Anterior cingulate cortex (tissue), 58 donors: ENCODE measurements around the gene DHX32.

Experiments used
- DNase-seq, 58 donors: peaks; one replicate each; lab custom pipeline; 2025; lab: John Stamatoyannopoulos, UW

DHX32 gene

DNA sequence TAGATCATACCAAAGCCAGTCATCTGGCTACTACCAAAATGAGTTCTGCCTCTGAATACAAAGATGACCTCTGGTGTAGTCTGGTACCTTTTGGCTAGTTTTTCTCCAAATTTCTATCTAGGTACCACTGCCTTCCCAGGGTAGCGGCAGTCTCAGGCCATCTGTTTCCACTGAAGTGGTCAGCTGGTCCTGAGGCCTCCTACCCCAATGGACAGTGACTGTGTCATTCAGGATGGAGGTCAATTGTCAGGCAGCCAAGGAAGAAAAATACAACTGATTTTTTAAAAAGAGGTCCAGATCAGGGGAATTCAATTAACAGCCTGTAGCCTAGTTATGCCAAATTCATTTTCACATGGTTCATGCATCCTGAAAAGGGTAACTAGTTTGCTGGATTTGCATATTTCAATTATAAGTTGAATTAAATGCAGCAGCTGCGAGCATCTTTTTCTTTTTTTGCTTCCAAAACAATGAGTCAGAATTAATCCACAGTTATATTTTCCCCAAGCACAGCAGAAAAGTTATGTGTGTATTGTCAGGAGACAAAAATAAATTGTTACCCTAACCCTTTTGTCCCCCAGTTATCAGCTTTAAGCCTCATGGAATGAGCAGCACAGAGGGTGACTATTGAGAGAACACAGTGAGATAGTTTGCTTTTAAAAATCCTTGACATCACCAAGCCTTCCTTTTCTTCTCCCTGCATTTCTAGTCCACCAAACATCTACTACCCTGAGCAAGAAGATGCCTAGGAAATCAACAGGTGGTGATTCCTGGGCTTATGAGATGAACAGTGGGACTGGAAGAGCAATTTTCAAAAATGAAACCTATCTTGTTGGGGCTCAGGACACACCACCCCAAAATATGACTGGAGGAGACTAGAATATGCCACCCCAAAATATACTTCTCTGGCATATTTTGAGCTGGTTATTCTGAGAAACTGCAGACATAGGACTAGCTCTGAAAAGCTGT, 30.0 kb downstream of the DHX32 start:
- no peak for DNase-seq

DNA sequence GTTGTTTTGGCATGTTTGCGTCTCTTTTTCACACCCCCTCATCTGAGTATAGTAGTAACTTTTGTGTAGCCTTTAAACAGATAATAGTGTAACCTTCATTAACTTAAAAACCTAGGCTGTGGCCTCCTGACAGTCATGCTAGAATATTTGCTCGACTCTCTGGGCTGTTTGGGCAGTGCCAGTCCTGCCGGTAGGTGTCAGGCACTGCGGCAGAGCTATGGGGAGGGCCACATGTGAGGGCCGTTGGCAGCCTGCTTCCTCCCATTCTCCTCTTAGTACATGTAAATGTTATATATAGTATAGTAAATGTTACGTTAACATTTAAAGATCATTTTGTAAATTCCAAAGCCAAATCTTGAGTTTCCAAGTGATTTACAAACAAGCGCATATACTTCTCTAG, 31.6 kb downstream of the DHX32 start:
- no peak for DNase-seq

DNA sequence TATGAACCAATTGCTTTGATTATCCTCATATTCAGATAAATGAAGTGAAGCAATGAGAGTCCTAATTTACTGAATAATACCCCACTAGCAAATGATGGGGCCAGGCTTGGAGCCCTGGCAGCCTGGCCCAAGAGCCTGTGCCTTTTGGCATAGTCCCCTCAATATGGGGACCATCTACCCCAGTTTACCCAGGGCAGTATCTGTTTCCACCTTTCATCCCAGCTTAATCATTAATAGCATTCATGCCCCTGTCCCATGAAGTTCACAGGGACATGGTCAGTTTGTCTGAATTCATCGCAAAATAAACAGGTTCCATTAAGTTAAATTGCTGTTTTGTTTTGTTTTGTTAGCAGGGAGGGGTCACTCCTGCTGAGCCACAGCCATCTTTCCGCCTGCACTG, 32.2 kb downstream of the DHX32 start:
- no peak for DNase-seq

DNA sequence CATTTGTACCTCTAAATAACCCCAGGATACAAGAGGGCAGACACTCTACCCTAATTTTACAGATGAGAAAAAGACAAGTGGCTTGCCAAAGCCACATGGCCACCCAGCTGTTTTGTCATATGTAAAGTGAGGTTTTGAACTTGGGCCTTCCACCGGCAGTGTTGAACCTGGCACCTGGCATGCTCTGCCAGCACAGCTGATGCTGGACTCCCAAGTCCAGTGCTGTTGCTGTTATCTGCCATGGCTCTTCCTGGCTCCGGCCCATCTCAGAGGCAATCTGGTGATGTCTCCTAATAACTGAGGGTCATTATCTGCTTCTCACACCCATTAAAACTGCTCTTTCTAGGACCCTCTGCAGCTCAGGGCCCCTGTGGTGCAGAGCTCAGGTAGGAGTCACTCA, 32.7 kb downstream of the DHX32 start:
- no peak for DNase-seq

DNA sequence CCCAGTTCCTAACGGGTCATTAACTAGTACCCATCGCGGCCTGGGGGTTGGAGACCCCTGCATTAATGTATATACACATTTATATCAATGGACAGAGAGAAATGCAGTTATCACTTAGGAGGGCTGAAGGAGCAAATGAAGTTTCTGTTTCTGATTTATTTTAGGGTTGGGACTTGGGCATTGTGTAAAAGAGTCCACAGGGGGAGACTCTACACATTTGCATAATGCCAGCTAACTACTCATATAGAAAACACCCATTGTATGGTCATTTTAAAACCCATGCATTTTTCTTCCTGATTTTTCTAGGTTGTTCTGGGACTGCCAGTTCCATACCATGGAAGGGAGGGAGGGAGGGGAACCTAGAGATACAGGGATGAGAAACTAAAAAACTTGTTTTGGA, 34.2 kb downstream of the DHX32 start:
- no peak for DNase-seq

DNA sequence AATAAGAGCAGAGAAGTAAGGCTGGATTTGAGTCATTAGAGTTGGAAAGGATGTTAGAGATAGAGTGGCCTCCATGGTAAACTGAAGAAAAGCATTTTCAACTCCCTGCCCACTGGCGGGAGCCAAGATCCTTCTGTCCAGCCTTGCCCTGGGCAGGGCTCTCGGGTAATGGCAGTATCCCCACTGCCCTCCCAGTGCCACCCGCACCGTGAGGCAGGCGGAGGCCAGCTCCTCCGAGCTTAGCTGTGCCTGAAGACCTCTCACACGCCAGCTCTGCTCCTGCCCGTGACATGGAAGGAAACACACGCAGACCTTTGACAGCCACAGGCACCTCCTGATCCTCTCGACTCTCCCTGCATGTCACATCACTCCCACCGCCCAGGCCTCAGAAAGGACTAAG, 35.5 kb downstream of the DHX32 start:
- DNase-seq, result peak in 1 of 58 donors; percentile 8

DNA sequence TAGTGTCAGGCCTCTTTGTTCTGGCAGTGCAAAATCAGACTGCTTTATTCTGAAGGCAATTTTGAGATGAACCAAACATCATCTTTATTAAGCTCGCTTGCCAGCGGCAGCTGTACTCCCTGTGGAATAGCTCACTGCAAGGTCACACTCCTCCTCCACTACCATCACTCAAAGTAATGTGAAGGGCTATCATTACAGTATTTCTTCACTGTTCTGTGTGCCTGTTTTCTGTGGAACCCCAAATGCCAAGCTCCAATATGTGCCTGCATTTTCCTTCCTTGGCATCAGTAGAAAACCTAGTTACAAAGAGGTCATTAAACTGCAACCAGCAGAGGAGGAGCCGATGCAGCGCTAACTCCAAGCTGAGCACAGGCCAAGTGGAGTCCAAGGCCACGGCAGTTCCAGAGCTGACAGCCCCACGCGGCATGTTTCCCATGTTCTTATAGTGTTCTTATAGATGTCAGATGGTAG, 36.3 kb downstream of the DHX32 start:
- peak in 14 of 58 donors; percentile 4 to 42 (median 24) for DNase-seq

DNA sequence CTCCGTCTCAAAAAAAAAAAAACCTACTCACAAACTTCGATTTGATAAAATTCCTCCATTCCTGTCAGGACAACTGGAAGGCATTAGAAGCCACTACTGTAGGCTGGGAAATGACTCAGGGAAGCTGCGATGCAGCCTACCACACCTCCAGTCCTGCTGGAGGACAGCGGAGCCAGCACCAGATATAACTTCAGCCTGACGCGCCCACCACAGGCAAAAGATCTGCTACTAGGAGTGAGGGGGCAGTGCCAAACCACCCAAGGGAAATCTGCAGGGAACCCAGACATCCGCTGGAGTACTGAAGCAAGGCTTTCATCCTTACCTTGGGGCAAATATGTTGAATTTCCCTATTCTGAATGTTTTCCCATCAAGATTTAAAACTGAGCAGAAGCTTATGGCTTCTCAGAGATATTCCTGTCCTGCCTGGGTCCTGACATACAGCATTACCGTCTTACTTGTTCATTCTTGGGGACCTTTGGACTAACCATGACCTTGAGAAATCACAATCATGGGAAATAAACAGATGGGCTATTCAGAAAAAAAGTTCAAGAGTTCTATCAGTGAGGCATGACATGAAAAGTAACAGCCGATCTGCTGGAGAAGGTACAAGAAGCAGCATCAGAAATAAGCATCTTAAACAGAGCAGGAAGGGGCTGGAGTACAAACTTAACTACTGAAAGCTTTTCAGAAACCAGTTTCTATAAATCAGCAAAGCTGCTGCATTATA, 37.3 kb downstream of the DHX32 start:
- peak in 23 of 58 donors; percentile 12 to 63 (median 33) for DNase-seq

DNA sequence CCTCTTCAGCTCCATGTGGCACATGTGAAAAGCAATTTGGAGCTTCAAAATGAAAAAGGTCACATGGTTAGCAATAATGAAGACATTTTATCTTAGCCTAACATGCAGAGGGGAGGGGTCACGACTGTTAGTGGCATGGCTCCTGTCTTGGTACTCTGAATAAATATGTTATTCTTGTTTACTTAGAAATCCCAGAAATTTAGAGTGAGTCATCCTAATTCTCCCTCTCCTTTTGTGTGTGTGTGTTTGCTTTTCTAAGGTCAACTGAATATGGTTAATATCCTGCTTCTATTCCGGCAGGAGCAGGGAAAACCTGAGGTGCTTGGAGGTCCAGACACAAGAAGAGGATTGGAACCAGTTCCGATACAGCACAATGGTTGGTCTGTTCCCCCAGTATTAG, 40.1 kb downstream of the DHX32 start:
- no peak for DNase-seq

DNA sequence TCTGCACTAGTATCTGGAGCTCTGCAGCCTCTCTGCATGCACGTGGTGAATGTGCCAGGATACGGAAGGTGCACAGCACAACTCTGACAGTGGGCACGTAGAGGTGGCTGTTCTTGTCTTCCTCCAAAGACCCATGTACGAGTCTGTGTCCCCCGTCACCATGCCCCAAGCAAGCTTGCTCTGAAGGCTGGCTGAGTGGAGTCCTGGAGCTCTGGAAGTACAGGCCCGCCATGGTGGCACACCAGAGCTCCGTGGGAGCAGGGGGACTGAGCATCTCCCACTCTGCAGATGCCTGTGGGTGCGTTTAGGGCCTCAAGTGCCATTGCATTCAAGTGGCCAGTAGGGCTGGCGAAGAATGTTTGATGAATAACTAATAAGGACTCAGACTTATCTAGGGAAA, 40.7 kb downstream of the DHX32 start:
- DNase-seq, result no peak

DNA sequence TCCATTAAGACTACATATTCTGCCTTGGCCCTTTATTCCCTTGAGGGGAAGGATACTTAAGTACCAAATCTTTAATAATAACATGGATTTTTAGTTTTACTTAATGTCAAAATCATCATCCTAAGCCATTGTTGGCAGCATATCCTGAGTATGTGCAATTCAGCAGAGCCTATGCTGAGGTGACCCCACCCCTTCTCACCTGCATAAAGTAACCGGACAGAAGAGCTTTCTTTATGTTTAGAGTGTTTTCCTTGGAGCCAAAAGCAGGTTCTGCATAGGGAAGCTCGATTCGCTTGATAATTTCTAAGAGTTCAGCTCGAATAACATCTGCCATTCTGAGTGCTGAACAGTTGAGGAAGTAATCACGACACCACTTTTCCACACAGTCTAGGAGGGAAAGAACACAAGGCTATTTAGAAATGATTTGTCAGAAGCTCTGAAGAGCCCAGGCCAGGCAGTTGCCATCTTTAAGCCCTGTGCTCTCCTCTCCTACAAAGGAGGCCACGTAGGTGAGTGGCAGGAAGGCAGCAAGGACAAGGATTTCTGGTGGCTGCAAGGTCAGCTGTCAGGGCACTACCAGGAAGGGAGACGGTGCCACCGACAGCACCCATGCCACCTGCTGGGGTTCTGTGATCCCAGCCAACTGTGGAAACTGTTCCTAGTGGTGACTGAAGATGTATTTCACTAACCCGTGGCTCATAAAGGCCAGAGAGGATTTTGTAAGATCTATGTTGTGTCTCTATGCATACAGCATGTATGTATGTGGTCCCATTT, 42.1 kb downstream of the DHX32 start:
- DNase-seq, result no peak

DNA sequence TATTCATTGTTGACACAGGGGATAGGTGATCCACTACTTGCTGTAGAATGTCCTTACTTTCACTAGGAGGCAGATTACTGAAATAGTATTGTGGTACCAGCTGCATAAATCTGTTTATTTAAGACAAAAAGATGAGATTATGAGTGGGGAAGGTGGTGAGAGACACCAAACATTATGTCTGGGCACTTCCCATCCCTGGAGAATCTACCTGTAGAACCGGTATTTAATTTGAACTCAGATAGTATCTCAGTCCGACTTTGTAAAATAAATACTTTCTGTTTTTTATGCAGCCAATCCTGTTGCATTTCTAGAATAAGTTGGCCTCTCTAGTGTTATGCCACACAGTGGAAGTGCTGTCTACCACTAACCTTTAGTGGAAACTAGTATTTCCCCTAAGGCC, 44.3 kb downstream of the DHX32 start:
- no peak for DNase-seq

DNA sequence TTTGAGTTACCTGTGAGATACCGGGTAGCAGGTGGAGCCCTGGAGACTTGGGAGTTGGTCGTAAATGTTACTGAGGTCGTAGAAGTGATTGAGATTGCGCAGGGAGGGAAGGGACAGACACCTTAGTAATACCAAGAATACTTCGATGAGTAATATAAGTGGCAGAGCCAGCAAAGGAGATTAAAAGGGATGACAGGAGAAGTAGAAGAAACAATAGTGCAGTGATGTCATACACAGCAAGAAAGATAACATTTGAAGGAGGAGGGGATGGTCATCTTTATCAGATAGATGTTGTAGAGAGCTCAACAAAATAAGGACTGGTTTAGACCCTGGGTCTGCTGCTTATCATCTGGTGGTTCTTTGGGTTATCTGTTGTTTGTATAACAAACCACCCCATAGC, 52.8 kb downstream of the DHX32 start:
- DNase-seq, result no peak

DNA sequence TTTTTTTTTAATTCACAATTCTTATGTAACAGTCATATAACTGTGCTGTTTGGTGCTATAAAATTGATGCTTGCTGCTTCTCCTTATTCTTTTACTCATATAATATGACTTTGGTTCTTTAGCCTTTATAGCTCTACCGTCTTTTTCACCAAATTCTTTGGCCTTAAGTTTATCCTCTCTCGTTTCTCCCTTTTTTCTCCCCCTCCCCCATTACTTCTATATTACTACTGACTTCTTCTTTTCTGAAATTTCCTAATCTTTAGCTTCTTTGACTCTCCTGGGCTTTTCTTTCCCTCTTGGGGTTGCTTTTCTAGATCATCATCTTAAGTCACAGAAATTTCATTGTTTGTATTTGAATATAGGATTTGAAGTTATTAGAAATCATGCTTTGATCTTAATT, 54.0 kb downstream of the DHX32 start:
- DNase-seq, result no peak

DNA sequence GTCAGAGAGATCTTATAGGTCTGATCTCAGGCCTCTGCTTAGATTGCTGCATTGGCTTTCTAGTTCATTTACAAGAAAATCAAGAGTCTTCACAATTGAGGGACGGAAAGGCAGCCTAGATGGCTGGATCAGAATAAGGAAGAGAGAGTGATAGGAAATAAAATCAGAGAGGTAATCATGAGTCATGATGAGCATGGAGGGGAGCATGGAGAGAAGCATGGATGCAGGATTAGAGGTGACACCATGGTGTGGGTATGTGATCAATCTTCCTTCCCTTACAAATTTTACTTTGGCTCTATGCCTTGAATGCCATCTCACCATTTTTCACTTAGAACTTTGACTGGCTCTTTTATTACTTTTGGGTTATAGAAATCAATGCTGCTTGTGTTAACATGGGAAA, 56.4 kb downstream of the DHX32 start:
- DNase-seq, result no peak

DNA sequence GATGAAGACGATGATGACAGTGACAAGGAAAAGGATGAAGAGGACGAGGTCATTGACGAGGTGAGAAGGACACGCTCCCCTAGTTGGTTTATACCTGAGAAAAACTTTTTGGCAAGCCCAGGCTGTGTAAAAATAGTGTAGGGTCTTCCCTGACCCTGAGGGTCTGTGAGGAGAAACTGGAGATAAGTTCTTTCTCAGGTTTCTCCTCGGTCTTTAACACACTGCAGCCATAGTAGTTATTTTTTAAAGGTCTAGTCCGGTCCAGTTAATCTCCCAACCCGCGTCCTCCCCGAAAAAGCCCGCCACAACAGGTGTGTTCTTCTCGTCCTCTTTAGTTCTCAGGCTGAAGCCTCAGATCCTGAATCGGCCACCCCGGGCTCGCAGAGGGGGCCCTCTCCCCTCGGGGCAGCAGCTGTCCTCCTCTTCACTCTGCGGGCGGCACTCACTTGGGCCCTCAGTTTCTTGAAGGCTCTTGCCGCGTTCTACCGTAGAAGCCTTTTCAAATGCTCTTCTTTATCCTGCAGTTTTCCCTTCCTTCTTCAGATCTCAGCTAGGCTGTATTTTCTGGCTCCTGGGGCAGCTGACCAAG, 57.3 kb downstream of the DHX32 start:
- no peak for DNase-seq

DNA sequence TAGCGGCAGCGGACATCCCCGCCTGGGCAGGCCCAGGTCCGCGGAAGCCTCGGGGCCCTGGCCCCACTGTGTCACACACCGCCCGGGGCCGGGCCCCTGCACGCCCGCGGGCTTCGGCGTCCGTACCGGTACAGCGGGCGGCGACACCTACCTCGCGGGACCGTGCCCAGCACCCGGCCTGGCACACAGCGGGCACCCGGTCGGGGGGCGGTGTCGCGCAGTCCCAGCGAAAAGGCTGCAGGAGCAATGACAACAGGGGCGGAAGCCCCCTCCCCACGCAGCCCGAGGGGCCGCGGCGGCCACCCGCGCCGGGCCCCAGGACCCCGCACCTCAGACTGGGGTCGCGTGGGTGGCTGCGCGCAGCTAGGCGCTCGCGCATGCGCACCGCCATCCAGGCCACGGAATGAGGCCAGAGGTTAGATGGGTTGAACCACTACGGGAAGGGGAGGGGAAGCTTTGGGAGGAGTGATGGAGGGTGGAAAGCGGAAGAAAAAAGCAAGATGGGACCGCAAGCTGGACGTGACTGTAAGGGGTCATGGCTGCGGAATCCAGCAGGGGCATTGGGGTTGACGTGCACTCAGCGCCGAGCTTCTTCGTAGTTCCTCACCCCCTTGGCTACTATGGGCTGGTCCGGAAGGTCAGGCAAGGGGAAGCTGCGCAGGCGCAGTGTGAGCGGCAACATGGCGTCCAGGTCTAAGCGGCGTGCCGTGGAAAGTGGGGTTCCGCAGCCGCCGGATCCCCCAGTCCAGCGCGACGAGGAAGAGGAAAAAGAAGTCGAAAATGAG, 58.0 kb downstream of the DHX32 start, which contains the start of the genes BCCIP and UROS:
TSS of gene BCCIP (plus strand) at position 669 of the 785 bp plus-strand sequence. CDS start at position 681, 12 bp downstream.
TSS of gene UROS (minus strand) at position 381 of the 785 bp plus-strand sequence. CDS start 6,759 bp downstream, outside the sequence.
- peak; percentile 9 to 97 (median 88) for DNase-seq

DNA sequence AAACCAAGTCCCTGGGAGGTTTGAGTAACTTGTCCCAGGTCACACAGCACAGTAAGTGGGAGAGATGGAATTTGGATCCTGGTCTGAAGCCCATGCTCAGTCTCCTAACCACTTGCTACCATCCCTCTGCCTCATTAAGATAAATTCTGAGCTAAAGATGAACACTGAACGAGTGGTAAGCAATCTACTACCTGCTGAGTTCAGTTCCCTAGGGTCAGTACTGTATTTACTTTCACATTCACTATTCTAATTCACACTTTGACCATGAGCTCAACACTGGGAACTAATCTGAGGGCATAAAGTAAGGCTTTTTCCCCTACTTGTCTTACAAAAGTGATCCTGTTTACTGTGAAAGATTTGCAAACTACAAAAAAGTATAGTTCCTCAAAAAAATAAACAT, 60.4 kb downstream of the DHX32 start:
- DNase-seq, result no peak

DNA sequence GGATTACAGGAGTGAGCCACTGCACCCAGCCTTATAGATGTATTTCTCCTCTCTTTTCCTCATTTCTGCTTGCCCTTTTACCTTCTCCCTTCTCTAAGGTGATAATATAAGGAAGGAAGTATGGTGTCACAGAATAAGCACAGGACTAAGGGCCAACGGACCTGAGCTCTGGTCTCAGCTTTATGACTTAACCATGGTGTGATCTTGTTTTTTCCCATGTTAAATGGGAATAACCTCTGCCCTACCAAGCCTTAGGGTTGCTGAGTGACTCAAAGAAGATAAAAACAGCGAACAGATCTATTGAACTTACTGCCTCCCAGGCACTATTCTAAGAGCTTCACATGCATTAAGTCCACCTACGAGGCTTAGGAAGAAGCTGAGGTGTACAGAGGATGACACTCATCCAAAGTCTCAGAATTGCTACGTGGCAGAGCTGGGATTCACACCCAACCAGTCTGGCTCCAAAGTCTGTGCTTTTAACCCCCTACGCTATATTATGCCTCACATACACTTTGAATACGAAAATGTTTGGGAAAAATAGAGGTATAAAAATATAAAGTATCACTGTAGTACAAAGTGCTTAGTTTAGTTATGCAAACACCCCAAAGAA, 63.6 kb downstream of the DHX32 start:
- DNase-seq, result peak in 2 of 58 donors; percentile 13 to 29
